ENCODE data around the gene KCNK7. TPM values are rescaled to one million over a fixed set of nuclear protein-coding genes. Genes with fewer than 3 reads are reported as not detected.

Gene KCNK7
- polyA plus RNA-seq, 1 of the 3 experiments (the other 2 are of a cell fraction): 0.58 TPM

- peaks cover 9% of the 10 kb centered on the region for H4K20me1 ChIP-seq (ENCODE audit: insufficient read depth)
- H3K79me2 ChIP-seq (ENCODE audit: insufficient read depth): peaks cover 10% of the 10 kb centered on the region; the same call in 1 of the 2 replicates
- 100% methylated on average over 5 of the region's 11 CpGs for WGBS (ENCODE audit: low lambda C conversion rate)
- H3K27me3 ChIP-seq (ENCODE audit: insufficient read depth): no peaks in the 10 kb centered on the region
- ChIA-PET CTCF (no interaction called here), POLR2A (no interaction called here)
- DNase-seq: no peak
- no peaks in the 10 kb centered on the region for H3K9me2 ChIP-seq
- no peak overlapping the region for H3K4me3 ChIP-seq (ENCODE audit: low read depth in 2 of 2, low read length in 1 of 2)
- H3K4me1 ChIP-seq (ENCODE audit: control insufficient read depth in 1 of 2, insufficient read depth in 2 of 2, low read depth in 1 of 2, low read length in 1 of 2): peaks cover 5 to 17% of the 10 kb centered on the region in 2 experiments; a peak in 3 of 4 replicates
- H3K36me3 ChIP-seq (replicated peaks in 1 of 2; ENCODE audit: control insufficient read depth in 1 of 2, insufficient read depth in 2 of 2, low read length in 1 of 2): peaks cover 12 to 60% of the 10 kb centered on the region in 2 experiments
- no peak overlapping the region for H3K9ac ChIP-seq
- no peak overlapping the region for H2AFZ ChIP-seq (ENCODE audit: low read depth)
- TF ChIP-seq ELF1 (IDR thresholded peaks at IDR 0.05): no peak
- no peak overlapping the region for H3K27ac ChIP-seq (ENCODE audit: low read depth in 2 of 2, low read length in 1 of 2)
- H3K9me3 ChIP-seq: no peaks in the 10 kb centered on the region
- no peak overlapping the region for H3K4me2 ChIP-seq
- H3F3A ChIP-seq (replicated peaks; ENCODE audit: insufficient read depth): peaks cover 18% of the 10 kb centered on the region
Measured at GRCh38 chr11:65634440-65634839, 38.8 kb upstream of the KCNK7 start.

GRCh38 chr11:65634109-65634436 is 38.5 kb upstream of the KCNK7 start:
- 96% methylated on average over 11 of the region's 14 CpGs for WGBS (ENCODE audit: low lambda C conversion rate)
- no peak for DNase-seq
- H3K9me2 ChIP-seq: no peaks in the 10 kb centered on the region
- CTCF ChIA-PET: no interaction called here
- H3K27ac ChIP-seq (ENCODE audit: low read depth in 2 of 2, low read length in 1 of 2): no peak overlapping the region
- peaks cover 5 to 17% of the 10 kb centered on the region in 2 experiments; a peak in 3 of 4 replicates for H3K4me1 ChIP-seq (ENCODE audit: control insufficient read depth in 1 of 2, insufficient read depth in 2 of 2, low read depth in 1 of 2, low read length in 1 of 2)
- TF ChIP-seq USF2 (IDR thresholded peaks at IDR 0.05; ENCODE audit: borderline replicate concordance, low read depth, low read length) (no peak), EP300 (IDR thresholded peaks at IDR 0.05; ENCODE audit: borderline replicate concordance in 1 of 2, low read depth in 1 of 2, low read length in 1 of 2) (no peak), SIN3A (IDR thresholded peaks at IDR 0.05; ENCODE audit: borderline replicate concordance, low read depth, low read length) (no peak), RXRA (IDR thresholded peaks at IDR 0.05; ENCODE audit: borderline replicate concordance, low read depth) (no peak), EZH2phosphoT487 (IDR thresholded peaks at IDR 0.05; ENCODE audit: borderline replicate concordance, low read depth) (no peak), JUND (IDR thresholded peaks at IDR 0.05) (no peak), TEAD4 (IDR thresholded peaks at IDR 0.05; ENCODE audit: borderline replicate concordance, insufficient read depth) (no peak), YY1 (IDR thresholded peaks at IDR 0.05; ENCODE audit: low read depth) (no peak)
- POLR2A ChIA-PET: no interaction called here
- peaks cover 7% of the 10 kb centered on the region; the same call in 1 of the 2 replicates for H3K79me2 ChIP-seq (ENCODE audit: insufficient read depth)
- no peak overlapping the region for H3K4me2 ChIP-seq
- no peak overlapping the region for H3K9ac ChIP-seq
- H3K4me3 ChIP-seq (ENCODE audit: low read depth in 2 of 2, low read length in 1 of 2): no peak overlapping the region
- H4K20me1 ChIP-seq (ENCODE audit: insufficient read depth): peaks cover 9% of the 10 kb centered on the region
- H3K36me3 ChIP-seq (replicated peaks in 1 of 2; ENCODE audit: control insufficient read depth in 1 of 2, insufficient read depth in 2 of 2, low read length in 1 of 2): peaks cover 12 to 64% of the 10 kb centered on the region in 2 experiments
- no peak overlapping the region for H2AFZ ChIP-seq (ENCODE audit: low read depth)
- peaks cover 18% of the 10 kb centered on the region for H3F3A ChIP-seq (replicated peaks; ENCODE audit: insufficient read depth)
- H3K9me3 ChIP-seq: no peaks in the 10 kb centered on the region
- H3K27me3 ChIP-seq (ENCODE audit: insufficient read depth): no peaks in the 10 kb centered on the region

GRCh38 chr11:65633390-65634108 is 37.9 kb upstream of the KCNK7 start:
- H3K4me1 ChIP-seq (ENCODE audit: control insufficient read depth in 1 of 2, insufficient read depth in 2 of 2, low read depth in 1 of 2, low read length in 1 of 2): peaks cover 5 to 14% of the 10 kb centered on the region in 2 experiments; a peak in 3 of 4 replicates
- no peak overlapping the region for H3K4me2 ChIP-seq
- ChIA-PET POLR2A (interaction anchor here (1.1 kb wide), 1 partner anchor 18 kb away, joined by 3 read pairs; no protein-coding TSS in a partner anchor), CTCF (interaction anchor here (0.8 kb wide), 1 partner anchor 111 kb away, joined by 3 read pairs; no protein-coding TSS in a partner anchor)
- H3K9me3 ChIP-seq: no peaks in the 10 kb centered on the region
- H2AFZ ChIP-seq (ENCODE audit: low read depth): no peak overlapping the region
- H3F3A ChIP-seq (replicated peaks; ENCODE audit: insufficient read depth): peaks cover 18% of the 10 kb centered on the region
- 93% methylated on average over 8 of the region's 20 CpGs for WGBS (ENCODE audit: low lambda C conversion rate)
- H3K9ac ChIP-seq: no peak overlapping the region
- DNase-seq: no peak
- no peaks in the 10 kb centered on the region for H3K27me3 ChIP-seq (ENCODE audit: insufficient read depth)
- peaks cover 4% of the 10 kb centered on the region; the same call in 1 of the 2 replicates for H3K79me2 ChIP-seq (ENCODE audit: insufficient read depth)
- no peaks in the 10 kb centered on the region for H3K9me2 ChIP-seq
- H3K27ac ChIP-seq (ENCODE audit: low read depth in 2 of 2, low read length in 1 of 2): no peak overlapping the region
- peaks cover 9% of the 10 kb centered on the region for H4K20me1 ChIP-seq (ENCODE audit: insufficient read depth)
- no peak overlapping the region for H3K4me3 ChIP-seq (ENCODE audit: low read depth in 2 of 2, low read length in 1 of 2)
- peaks cover 12 to 68% of the 10 kb centered on the region in 2 experiments for H3K36me3 ChIP-seq (replicated peaks in 1 of 2; ENCODE audit: control insufficient read depth in 1 of 2, insufficient read depth in 2 of 2, low read length in 1 of 2)
- TF ChIP-seq RXRA (IDR thresholded peaks at IDR 0.05; ENCODE audit: borderline replicate concordance, low read depth) (no peak), TAF1 (IDR thresholded peaks at IDR 0.05; ENCODE audit: borderline replicate concordance, low read depth, low read length) (no peak), PBX3 (IDR thresholded peaks at IDR 0.05) (no peak), MEF2A (IDR thresholded peaks at IDR 0.05; ENCODE audit: borderline replicate concordance, low read depth) (no peak), MXI1 (IDR thresholded peaks at IDR 0.05; ENCODE audit: low read depth, low read length) (no peak), POLR2AphosphoS5 (IDR thresholded peaks at IDR 0.05; ENCODE audit: low read depth, low read length) (no peak), ELF1 (IDR thresholded peaks at IDR 0.05) (no peak), IRF3 (IDR thresholded peaks at IDR 0.05; ENCODE audit: low read depth, low read length) (no peak), FOXJ3 (CRISPR knock-in tag; IDR thresholded peaks at IDR 0.05) (no peak), NFIC (IDR thresholded peaks at IDR 0.05; ENCODE audit: borderline replicate concordance) (no peak), RFX5 (IDR thresholded peaks at IDR 0.05; ENCODE audit: low read length) (no peak), TCF12 (IDR thresholded peaks at IDR 0.05) (no peak), GABPA (IDR thresholded peaks at IDR 0.05; ENCODE audit: low read depth) (no peak)

Measured in SK-N-SH (cell line).